Suprapubic skin (tissue), 3 donors: ENCODE results near the gene HECTD3.
"Not testable (repeated sequence)": the region's sequence is repeated elsewhere in the genome, so short reads cannot be mapped to it uniquely, and the experiment has no call there.

Source experiments
- EP300 ChIP-seq: sonication (generic); formaldehyde crosslinking; IDR thresholded peaks from one replicate; pipeline ENCODE4 v1.6.1; 2017; ENCODE audit warnings: antibody characterized with exemption
- POLR2A ChIP-seq, 2 donors: fragments of 450-650 bp; IDR thresholded peaks; one replicate each; pipeline ENCODE4 v1.6.1; 2017; ENCODE audit warnings: antibody characterized with exemption in 2 of 2, mild to moderate bottlenecking in 2 of 2, moderate library complexity in 2 of 2
- TF ChIP-seq, protein P1 (sequence below), 2 donors: fragments of 200-600 bp in 1 of 2; fragments of 450-650 bp in 1 of 2; sonication (generic) in 1 of 2; IDR thresholded peaks; one replicate each; pipeline ENCODE4 v1.5.1; 2016 to 2019; ENCODE audit warnings: antibody characterized with exemption in 2 of 2, mild to moderate bottlenecking in 1 of 2, moderate library complexity in 1 of 2

DNA sequence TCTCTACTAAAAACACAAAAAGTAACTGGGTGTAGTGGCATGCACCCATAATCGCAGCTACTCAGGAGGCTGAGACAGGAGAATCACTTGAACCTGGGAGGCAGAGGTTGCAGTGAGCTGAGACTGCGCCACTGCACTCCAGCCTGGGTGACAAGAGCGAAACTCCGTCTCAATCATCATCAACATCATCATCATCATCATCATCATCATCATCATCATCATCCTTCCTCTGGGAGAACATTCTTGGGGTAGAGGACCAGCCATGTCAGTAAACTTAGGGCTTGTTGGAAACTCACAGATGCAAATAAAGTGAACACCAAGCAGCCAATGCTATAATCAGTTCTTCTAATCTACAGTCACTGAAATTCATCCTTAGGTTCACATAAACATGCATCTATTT is 49.1 kb downstream of the HECTD3 start:
- TF ChIP-seq, protein P1, sequence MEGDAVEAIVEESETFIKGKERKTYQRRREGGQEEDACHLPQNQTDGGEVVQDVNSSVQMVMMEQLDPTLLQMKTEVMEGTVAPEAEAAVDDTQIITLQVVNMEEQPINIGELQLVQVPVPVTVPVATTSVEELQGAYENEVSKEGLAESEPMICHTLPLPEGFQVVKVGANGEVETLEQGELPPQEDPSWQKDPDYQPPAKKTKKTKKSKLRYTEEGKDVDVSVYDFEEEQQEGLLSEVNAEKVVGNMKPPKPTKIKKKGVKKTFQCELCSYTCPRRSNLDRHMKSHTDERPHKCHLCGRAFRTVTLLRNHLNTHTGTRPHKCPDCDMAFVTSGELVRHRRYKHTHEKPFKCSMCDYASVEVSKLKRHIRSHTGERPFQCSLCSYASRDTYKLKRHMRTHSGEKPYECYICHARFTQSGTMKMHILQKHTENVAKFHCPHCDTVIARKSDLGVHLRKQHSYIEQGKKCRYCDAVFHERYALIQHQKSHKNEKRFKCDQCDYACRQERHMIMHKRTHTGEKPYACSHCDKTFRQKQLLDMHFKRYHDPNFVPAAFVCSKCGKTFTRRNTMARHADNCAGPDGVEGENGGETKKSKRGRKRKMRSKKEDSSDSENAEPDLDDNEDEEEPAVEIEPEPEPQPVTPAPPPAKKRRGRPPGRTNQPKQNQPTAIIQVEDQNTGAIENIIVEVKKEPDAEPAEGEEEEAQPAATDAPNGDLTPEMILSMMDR (IDR thresholded peaks at IDR 0.05): not testable (repeated sequence)
- not testable (repeated sequence) for TF ChIP-seq POLR2A (IDR thresholded peaks at IDR 0.05); EP300
